Immature natural killer cell (primary cell): Measurements from ENCODE around the gene CD302. TPM values are rescaled to one million over a fixed set of nuclear protein-coding genes. Genes with fewer than 3 reads are reported as not detected.

ENCODE experiments used
- DNase-seq, 3 donors: peaks; one replicate each; pipeline ENCODE4 v3.0.0; 2022; ENCODE audit warnings: mixed read lengths in 1 of 3
- H3K27ac Mint-ChIP-seq, 6 donors: one replicate each; pipeline ENCODE4 v1.8.0; 2020; ENCODE audit warnings: mixed read lengths in 6 of 6, mild to moderate bottlenecking in 5 of 6, inconsistent platforms in 4 of 6, moderate library complexity in 3 of 6
- H3K27me3 Mint-ChIP-seq, 3 donors: one replicate each; pipeline ENCODE4 v1.8.0; 2020 to 2021; ENCODE audit warnings: low read depth in 3 of 3, mild to moderate bottlenecking in 3 of 3, mixed read lengths in 3 of 3, moderate library complexity in 3 of 3, inconsistent platforms in 1 of 3
- H3K36me3 Mint-ChIP-seq, 3 donors: one replicate each; pipeline ENCODE4 v1.8.0; 2020; ENCODE audit warnings: mixed read lengths in 3 of 3, inconsistent platforms in 2 of 3, mild to moderate bottlenecking in 2 of 3
- H3K4me1 Mint-ChIP-seq, 2 donors: one replicate each; pipeline ENCODE4 v1.8.0; 2020; ENCODE audit warnings: inconsistent platforms in 2 of 2, mild to moderate bottlenecking in 2 of 2, mixed read lengths in 2 of 2, moderate library complexity in 1 of 2
- H3K4me3 Mint-ChIP-seq, 5 donors: one replicate each; pipeline ENCODE4 v1.8.0; 2020; ENCODE audit warnings: mild to moderate bottlenecking in 5 of 5, mixed read lengths in 5 of 5, inconsistent platforms in 3 of 5, moderate library complexity in 3 of 5
- H3K9me3 Mint-ChIP-seq, 6 donors: one replicate each; pipeline ENCODE4 v1.8.0; 2020; ENCODE audit warnings: mild to moderate bottlenecking in 6 of 6, mixed read lengths in 6 of 6, inconsistent platforms in 4 of 6, moderate library complexity in 3 of 6
- polyA plus RNA-seq, 3 donors: library from polyadenylated mRNA; unstranded; fragments of 300-500 nt; fragmentation: Illumina TruSeq; gene quantifications; one replicate each; pipeline ENCODE4 v1.2.3, GENCODE V29; 2021

Gene CD302
- polyA plus RNA-seq, 3 donors from 2014 or later, result 0.94 to 2.7 (median 2.4) TPM

GRCh38 chr2:159807183-159808031, 9.4 kb upstream of the CD302 start:
- no peak overlapping the region for H3K4me3 Mint-ChIP-seq
- H3K27me3 Mint-ChIP-seq, result peaks cover 0 to 2% (median 0%) of the 10 kb centered on the region in 3 donors
- H3K4me1 Mint-ChIP-seq, result no peaks in the 10 kb centered on the region
- peak in 2 of 3 donors; percentile 3 to 7 for DNase-seq
- H3K27ac Mint-ChIP-seq, result no peak overlapping the region
- H3K36me3 Mint-ChIP-seq, result peaks cover 19 to 37% (median 33%) of the 10 kb centered on the region in 3 donors
- H3K9me3 Mint-ChIP-seq, result no peaks in the 10 kb centered on the region

GRCh38 chr2:159804941-159805340, 6.9 kb upstream of the CD302 start:
- Mint-ChIP-seq H3K4me1 (no peaks in the 10 kb centered on the region), H3K36me3 (peaks cover 19 to 29% (median 26%) of the 10 kb centered on the region in 3 donors), H3K4me3 (no peak overlapping the region), H3K27me3 (peaks cover 0 to 7% (median 0%) of the 10 kb centered on the region in 3 donors), H3K27ac (no peak overlapping the region), H3K9me3 (no peaks in the 10 kb centered on the region)
- DNase-seq, result no peak

GRCh38 chr2:159803235-159803962, 5.4 kb upstream of the CD302 start:
- Mint-ChIP-seq H3K4me1 (peaks cover 5 to 7% of the 10 kb centered on the region in 2 donors), H3K27me3 (peaks cover 0 to 12% (median 3%) of the 10 kb centered on the region in 3 donors), H3K4me3 (no peak overlapping the region), H3K27ac (no peak overlapping the region), H3K36me3 (peaks cover 18 to 21% (median 19%) of the 10 kb centered on the region in 3 donors), H3K9me3 (no peaks in the 10 kb centered on the region)
- DNase-seq, result no peak

GRCh38 chr2:159802673-159803072, 4.7 kb upstream of the CD302 start:
- peaks cover 15 to 19% (median 16%) of the 10 kb centered on the region in 3 donors for H3K36me3 Mint-ChIP-seq
- H3K27me3 Mint-ChIP-seq, result peaks cover 0 to 12% (median 3%) of the 10 kb centered on the region in 3 donors
- H3K4me3 Mint-ChIP-seq, result no peak overlapping the region
- DNase-seq, result no peak
- no peak overlapping the region for H3K27ac Mint-ChIP-seq
- H3K4me1 Mint-ChIP-seq, result peaks cover 7 to 10% of the 10 kb centered on the region in 2 donors
- H3K9me3 Mint-ChIP-seq, result no peaks in the 10 kb centered on the region

- Mint-ChIP-seq H3K9me3 (no peaks in the 10 kb centered on the region), H3K4me1 (peaks cover 17 to 21% of the 10 kb centered on the region in 2 donors), H3K27me3 (peaks cover 0 to 12% (median 9%) of the 10 kb centered on the region in 3 donors), H3K36me3 (peaks cover 4 to 5% (median 5%) of the 10 kb centered on the region in 3 donors), H3K27ac (no peak overlapping the region), H3K4me3 (no peak overlapping the region)
- no peak for DNase-seq
These were observed 1.8 kb upstream of the CD302 start for GRCh38 chr2:159799833-159800232.

GRCh38 chr2:159798376-159798725, 343 bp upstream of the CD302 start:
- peak overlapping the region; percentile 72 to 87 (median 85) for H3K4me3 Mint-ChIP-seq
- peaks cover 17 to 21% of the 10 kb centered on the region in 2 donors for H3K4me1 Mint-ChIP-seq
- peak overlapping the region in 3 of 6 donors; percentile 18 to 57 (median 47) for H3K27ac Mint-ChIP-seq
- H3K27me3 Mint-ChIP-seq, result peaks cover 0 to 12% (median 9%) of the 10 kb centered on the region in 3 donors
- peaks cover 0 to 4% (median 0%) of the 10 kb centered on the region in 3 donors for H3K36me3 Mint-ChIP-seq
- no peak for DNase-seq
- no peaks in the 10 kb centered on the region for H3K9me3 Mint-ChIP-seq

GRCh38 chr2:159797225-159797542, 824 bp downstream of the CD302 start:
- peak overlapping the region in 1 of 6 donors; percentile 9 for H3K27ac Mint-ChIP-seq
- H3K36me3 Mint-ChIP-seq, result peaks cover 0 to 4% (median 0%) of the 10 kb centered on the region in 3 donors
- peak overlapping the region; percentile 82 to 87 (median 85) for H3K4me3 Mint-ChIP-seq
- no peak for DNase-seq
- peaks cover 17 to 21% of the 10 kb centered on the region in 2 donors for H3K4me1 Mint-ChIP-seq
- H3K9me3 Mint-ChIP-seq, result no peaks in the 10 kb centered on the region
- peaks cover 0 to 9% (median 9%) of the 10 kb centered on the region in 3 donors for H3K27me3 Mint-ChIP-seq

- H3K4me1 Mint-ChIP-seq, result peaks cover 17 to 21% of the 10 kb centered on the region in 2 donors
- H3K9me3 Mint-ChIP-seq, result no peaks in the 10 kb centered on the region
- H3K4me3 Mint-ChIP-seq, result peak overlapping the region; percentile 9 to 80 (median 45)
- peaks cover 0 to 9% (median 8%) of the 10 kb centered on the region in 3 donors for H3K27me3 Mint-ChIP-seq
- no peaks in the 10 kb centered on the region for H3K36me3 Mint-ChIP-seq
- H3K27ac Mint-ChIP-seq, result no peak overlapping the region
- DNase-seq, result no peak
These were observed 1.9 kb downstream of the CD302 start for GRCh38 chr2:159795841-159796690.

- no peak for DNase-seq
- no peak overlapping the region for H3K4me3 Mint-ChIP-seq
- peaks cover 11 to 13% of the 10 kb centered on the region in 2 donors for H3K4me1 Mint-ChIP-seq
- peaks cover 0 to 6% (median 0%) of the 10 kb centered on the region in 3 donors for H3K36me3 Mint-ChIP-seq
- H3K27me3 Mint-ChIP-seq, result peaks cover 0 to 6% (median 4%) of the 10 kb centered on the region in 3 donors
- no peak overlapping the region for H3K27ac Mint-ChIP-seq
- H3K9me3 Mint-ChIP-seq, result no peaks in the 10 kb centered on the region
These were observed 4.7 kb downstream of the CD302 start for GRCh38 chr2:159793326-159793725.

- peaks cover 9 to 11% of the 10 kb centered on the region in 2 donors for H3K4me1 Mint-ChIP-seq
- H3K27me3 Mint-ChIP-seq, result peaks cover 0 to 5% (median 4%) of the 10 kb centered on the region in 3 donors
- H3K4me3 Mint-ChIP-seq, result no peak overlapping the region
- peaks cover 0 to 6% (median 0%) of the 10 kb centered on the region in 3 donors for H3K36me3 Mint-ChIP-seq
- H3K9me3 Mint-ChIP-seq, result no peaks in the 10 kb centered on the region
- no peak overlapping the region for H3K27ac Mint-ChIP-seq
- no peak for DNase-seq
These were observed 5.4 kb downstream of the CD302 start for GRCh38 chr2:159792599-159792998.

GRCh38 chr2:159792036-159792435, 6.0 kb downstream of the CD302 start:
- Mint-ChIP-seq H3K27ac (no peak overlapping the region), H3K9me3 (no peaks in the 10 kb centered on the region), H3K36me3 (peaks cover 0 to 6% (median 0%) of the 10 kb centered on the region in 3 donors), H3K27me3 (peaks cover 0 to 4% (median 2%) of the 10 kb centered on the region in 3 donors), H3K4me3 (no peak overlapping the region), H3K4me1 (peaks cover 4 to 5% of the 10 kb centered on the region in 2 donors)
- DNase-seq, result no peak

GRCh38 chr2:159790323-159790722, 7.7 kb downstream of the CD302 start:
- H3K27ac Mint-ChIP-seq, result no peak overlapping the region
- H3K4me1 Mint-ChIP-seq, result no peaks in the 10 kb centered on the region
- peaks cover 0 to 4% (median 1%) of the 10 kb centered on the region in 3 donors for H3K27me3 Mint-ChIP-seq
- H3K9me3 Mint-ChIP-seq, result no peaks in the 10 kb centered on the region
- H3K36me3 Mint-ChIP-seq, result peaks cover 0 to 6% (median 0%) of the 10 kb centered on the region in 3 donors
- no peak overlapping the region for H3K4me3 Mint-ChIP-seq
- DNase-seq, result no peak

- H3K36me3 Mint-ChIP-seq, result peaks cover 0 to 6% (median 0%) of the 10 kb centered on the region in 3 donors
- H3K27me3 Mint-ChIP-seq, result peaks cover 0 to 4% (median 0%) of the 10 kb centered on the region in 3 donors
- H3K4me1 Mint-ChIP-seq, result no peaks in the 10 kb centered on the region
- DNase-seq, result no peak
- no peak overlapping the region for H3K4me3 Mint-ChIP-seq
- H3K27ac Mint-ChIP-seq, result no peak overlapping the region
- no peaks in the 10 kb centered on the region for H3K9me3 Mint-ChIP-seq
These were observed 9.8 kb downstream of the CD302 start for GRCh38 chr2:159788253-159788652.
